ENCODE results near the gene ZNHIT6.

- TF ChIP-seq TAF1 (IDR thresholded peaks at IDR 0.05; ENCODE audit: low read depth, low read length) (no peak), EZH2 (IDR thresholded peaks at IDR 0.05; ENCODE audit: low read depth, low read length, severe bottlenecking) (no peak), BCL11A (IDR thresholded peaks at IDR 0.05; ENCODE audit: low read depth in 2 of 2, low read length in 2 of 2) (no peak), POLR2AphosphoS5 (IDR thresholded peaks at IDR 0.05; ENCODE audit: low read depth, low read length) (no peak)
Observed at GRCh38 chr1:85621430-85621829, 86.8 kb downstream of the ZNHIT6 start.
